RWPE1 (cell line): ENCODE measurements around the gene C19orf85.

ENCODE experiments used
- CTCF ChIA-PET: fragments of 350-600 bp; sonication (Branson Sonifier 250); formaldehyde crosslinking; extraction: SDS; loops from one replicate; lab custom pipeline; 2021; lab: Yijun Ruan, JAX
- POLR2A ChIA-PET: fragments of 400-600 bp; formaldehyde crosslinking; extraction: SDS; loops from one replicate; lab custom pipeline; 2020; ENCODE audit warnings: antibody characterized with exemption; ENCODE audit not compliant: low non-redundant PET; lab: Yijun Ruan, JAX
- DNase-seq: peaks from one replicate; pipeline ENCODE4 v3.0.0; 2012; ENCODE audit warnings: low spot score
- H3K27ac ChIP-seq: fragments of 450-650 bp; 2 replicates; pipeline ENCODE4 v1.5.1; 2017
- CTCF ChIP-seq: fragments of 450-650 bp; conservative IDR thresholded peaks from 2 replicates; pipeline ENCODE4 v1.5.1; 2017; ENCODE audit warnings: low read depth, mild to moderate bottlenecking

The C19orf85 gene

GRCh38 chr19:55442372-55442961 is 22.1 kb downstream of the C19orf85 start:
- no peak for DNase-seq
- TF ChIP-seq CTCF = no peak
- ChIA-PET POLR2A (no interaction called here), CTCF (interaction anchor here (0.6 kb wide), 1 partner anchor 28 kb away, joined by 3 read pairs; no protein-coding TSS in a partner anchor)
- no peak overlapping the region for H3K27ac ChIP-seq

GRCh38 chr19:55441692-55442321 is 22.7 kb downstream of the C19orf85 start:
- no peak for DNase-seq
- ChIA-PET POLR2A (no interaction called here), CTCF (interaction anchor here (0.6 kb wide), 1 partner anchor 46 kb away, joined by 3 read pairs; no protein-coding TSS in a partner anchor)
- no peak overlapping the region for H3K27ac ChIP-seq
- TF ChIP-seq CTCF = no peak

- no peak overlapping the region for H3K27ac ChIP-seq
- TF ChIP-seq CTCF = no peak
- ChIA-PET CTCF (interaction anchor here (0.6 kb wide), 1 partner anchor 46 kb away, joined by 3 read pairs; no protein-coding TSS in a partner anchor), POLR2A (no interaction called here)
- DNase-seq = no peak
Measured at GRCh38 chr19:55441319-55441691, 23.2 kb downstream of the C19orf85 start.

GRCh38 chr19:55440411-55441105 is 24.0 kb downstream of the C19orf85 start:
- CTCF ChIA-PET = no interaction called here
- no peak overlapping the region for H3K27ac ChIP-seq
- POLR2A ChIA-PET = no interaction called here
- TF ChIP-seq CTCF = no peak
- DNase-seq = no peak

- no peak for DNase-seq
- no peak overlapping the region for H3K27ac ChIP-seq
- TF ChIP-seq CTCF = no peak
- POLR2A ChIA-PET = no interaction called here
- CTCF ChIA-PET = interaction anchor here (0.6 kb wide), 1 partner anchor 138 kb away, joined by 3 read pairs; no protein-coding TSS in a partner anchor
Measured at GRCh38 chr19:55439052-55439451, 25.5 kb downstream of the C19orf85 start.

- TF ChIP-seq CTCF = no peak
- H3K27ac ChIP-seq = no peak overlapping the region
- peak; percentile 78 for DNase-seq
- POLR2A ChIA-PET = interaction anchor here (0.6 to 0.9 kb wide), 2 partner anchors 30 kb away, joined by 3 read pairs; partner anchors contain the start of gene UBE2S
- CTCF ChIA-PET = interaction anchor here (0.6 to 1.4 kb wide), 4 partner anchors 19 to 357 kb away, joined by 3 to 6 read pairs (median 6); no protein-coding TSS in a partner anchor
Measured at GRCh38 chr19:55437410-55437809, 27.1 kb downstream of the C19orf85 start.
